ENCODE results near the gene ZNHIT6. TPM values are rescaled to one million over a fixed set of nuclear protein-coding genes. Genes with fewer than 3 reads are reported as not detected.
"Not testable (repeated sequence)": the region's sequence is repeated elsewhere in the genome, so short reads cannot be mapped to it uniquely, and the experiment has no call there.

Gene ZNHIT6
- total and polyA plus RNA-seq, 3 experiments from 2014 or later: 17.5 to 37.5 (median 35.5) TPM

DNA sequence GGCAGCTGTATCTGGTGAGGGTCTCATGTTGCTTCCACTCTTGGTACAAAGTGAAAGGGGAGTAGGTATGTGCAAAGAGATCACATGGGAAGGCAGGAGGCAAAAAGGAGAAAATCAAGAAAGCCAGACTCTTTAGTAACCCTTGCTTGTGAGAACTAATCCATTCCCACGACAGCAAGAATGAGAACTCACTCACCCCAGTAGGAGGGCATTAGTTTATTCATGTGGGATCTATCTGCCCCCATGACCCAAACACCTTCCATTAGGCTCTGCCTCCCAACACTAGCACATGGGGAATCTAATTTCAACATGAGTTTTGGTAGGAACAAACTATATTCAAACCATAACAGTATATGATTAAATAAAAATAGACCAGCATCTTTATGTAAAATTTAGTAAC is 57.6 kb downstream of the ZNHIT6 start:
- CTCF ChIA-PET: no interaction called here
- no peak for DNase-seq
- no peaks in the 10 kb centered on the region for H3K4me1 ChIP-seq (ENCODE audit: insufficient read depth, low read length)
- H3K36me3 ChIP-seq (ENCODE audit: insufficient read depth, low read length): peaks cover 19% of the 10 kb centered on the region
- Mint-ChIP-seq H3K4me3 (no peak overlapping the region), H3K36me3 (peaks cover 38 to 71% (median 58%) of the 10 kb centered on the region in 3 donors), H3K27ac (peak overlapping the region in 1 of 8 donors; percentile 53), H3K9me3 (peaks cover 11 to 18% (median 14%) of the 10 kb centered on the region in 5 donors), H3K27me3 (no peaks in the 10 kb centered on the region), H3K4me1 (peaks cover 0 to 2% (median 2%) of the 10 kb centered on the region in 3 donors)
- POLR2A ChIA-PET: no interaction called here
- no peak overlapping the region for H3K27ac ChIP-seq (ENCODE audit: low read depth, low read length)
- H3K9me3 ChIP-seq (ENCODE audit: low read length): no peaks in the 10 kb centered on the region
- H3K4me3 ChIP-seq (ENCODE audit: low read length): no peak overlapping the region
- H3K27me3 ChIP-seq (ENCODE audit: insufficient read depth, low read length, poor library complexity, severe bottlenecking): no peaks in the 10 kb centered on the region

DNA sequence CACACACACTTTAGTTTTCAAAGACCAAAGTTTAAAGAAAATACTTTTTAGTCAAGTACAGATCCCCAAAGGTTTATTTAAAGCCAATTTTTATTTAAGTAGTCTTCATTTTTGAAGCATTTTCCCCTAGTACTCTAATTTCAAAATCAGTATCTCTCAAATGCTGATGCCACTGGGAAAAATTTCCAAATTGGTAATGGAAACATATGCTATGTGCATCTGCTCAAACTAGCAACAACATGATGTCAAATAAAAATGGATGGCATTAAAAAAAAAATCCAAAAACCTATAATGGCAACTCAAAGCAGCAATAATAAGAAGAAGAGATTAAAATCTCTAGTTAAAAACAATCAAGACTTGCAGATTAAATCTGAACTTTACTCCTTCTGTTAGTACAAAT is 58.6 kb downstream of the ZNHIT6 start:
- Histone ChIP-seq H3K4me1 (ENCODE audit: insufficient read depth, low read length) (no peaks in the 10 kb centered on the region), H3K27me3 (ENCODE audit: insufficient read depth, low read length, poor library complexity, severe bottlenecking) (no peaks in the 10 kb centered on the region), H3K36me3 (ENCODE audit: insufficient read depth, low read length) (peaks cover 13% of the 10 kb centered on the region), H3K9me3 (ENCODE audit: low read length) (no peaks in the 10 kb centered on the region), H3K4me3 (ENCODE audit: low read length) (no peak overlapping the region), H3K27ac (ENCODE audit: low read depth, low read length) (no peak overlapping the region)
- peaks cover 0 to 2% (median 0%) of the 10 kb centered on the region in 3 donors for H3K4me1 Mint-ChIP-seq
- peaks cover 11 to 22% (median 15%) of the 10 kb centered on the region in 5 donors for H3K9me3 Mint-ChIP-seq
- ChIA-PET POLR2A (no interaction called here), CTCF (no interaction called here)
- H3K36me3 Mint-ChIP-seq: peaks cover 35 to 64% (median 62%) of the 10 kb centered on the region in 3 donors
- no peaks in the 10 kb centered on the region for H3K27me3 Mint-ChIP-seq
- DNase-seq: no peak
- no peak overlapping the region for H3K27ac Mint-ChIP-seq
- H3K4me3 Mint-ChIP-seq: no peak overlapping the region

DNA sequence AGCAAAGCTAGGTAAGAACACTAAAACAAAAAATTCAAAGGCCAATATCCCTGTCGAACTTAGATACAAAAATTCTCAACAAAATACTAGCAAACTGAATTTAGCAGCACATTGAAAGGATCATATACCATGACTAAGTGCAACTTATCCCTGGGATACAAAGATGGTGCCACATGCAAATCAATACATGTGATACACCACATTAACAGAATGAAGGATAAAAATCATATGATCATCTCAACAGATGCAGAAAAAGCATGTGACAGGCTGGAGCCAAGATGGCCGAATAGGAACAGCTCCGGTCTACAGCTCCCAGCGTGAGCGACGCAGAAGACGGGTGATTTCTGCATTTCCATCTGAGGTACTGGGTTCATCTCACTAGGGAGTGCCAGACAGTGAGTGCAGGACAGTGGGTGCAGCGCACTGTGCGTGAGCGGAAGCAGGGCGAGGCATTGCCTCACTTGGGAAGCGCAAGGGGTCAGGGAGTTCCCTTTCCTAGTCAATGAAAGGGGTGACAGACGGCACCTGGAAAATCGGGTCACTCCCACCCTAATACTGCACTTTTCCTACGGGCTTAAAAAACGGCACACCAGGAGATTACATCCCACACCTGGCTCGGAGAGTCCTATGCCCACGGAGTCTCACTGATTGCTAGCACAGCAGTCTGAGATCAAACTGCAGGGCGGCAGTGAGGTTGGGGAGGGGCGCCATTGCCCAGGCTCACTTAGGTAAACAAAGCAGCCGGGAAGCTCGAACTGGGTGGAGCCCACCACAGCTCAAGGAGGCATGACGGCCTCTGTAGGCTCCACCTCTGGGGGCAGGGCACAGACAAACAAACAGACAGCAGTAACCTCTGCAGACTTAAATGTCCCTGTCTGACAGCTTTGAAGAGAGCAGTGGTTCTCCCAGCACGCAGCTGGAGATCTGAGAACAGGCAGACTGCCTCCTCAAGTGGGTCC is 66.4 kb downstream of the ZNHIT6 start:
- H3K4me1 ChIP-seq (ENCODE audit: insufficient read depth, low read length); H3K27me3 Mint-ChIP-seq; H3K27me3 ChIP-seq (ENCODE audit: insufficient read depth, low read length, poor library complexity, severe bottlenecking); H3K36me3 ChIP-seq (ENCODE audit: insufficient read depth, low read length); H3K4me3 ChIP-seq (ENCODE audit: low read length); DNase-seq; CTCF ChIA-PET; H3K27ac ChIP-seq (ENCODE audit: low read depth, low read length); H3K27ac Mint-ChIP-seq; POLR2A ChIA-PET; H3K9me3 ChIP-seq (ENCODE audit: low read length); H3K4me1 Mint-ChIP-seq; H3K4me3 Mint-ChIP-seq: not testable (repeated sequence)
- Mint-ChIP-seq H3K9me3 (peaks cover 29 to 56% (median 44%) of the 10 kb centered on the region in 5 donors), H3K36me3 (peaks cover 33 to 62% (median 55%) of the 10 kb centered on the region in 3 donors)

DNA sequence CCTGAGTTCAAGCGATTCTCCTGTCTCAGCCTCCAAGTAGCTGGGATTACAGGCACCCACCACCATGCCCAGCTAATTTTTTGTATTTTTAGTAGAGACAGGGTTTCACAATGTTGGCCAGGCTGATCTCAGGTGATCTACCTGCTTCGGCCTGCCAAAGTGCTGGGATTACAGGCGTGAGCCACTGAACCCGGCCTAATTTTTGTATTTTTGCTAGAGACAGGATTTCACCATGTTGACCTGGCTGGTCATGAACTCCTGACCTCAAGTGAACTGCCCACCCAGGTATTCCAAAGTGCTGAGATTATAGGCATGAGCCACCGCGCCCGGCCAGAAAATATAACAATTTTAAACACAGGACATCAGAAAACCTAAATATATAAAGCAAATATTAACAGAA is 68.3 kb downstream of the ZNHIT6 start:
- DNase-seq; H3K4me3 ChIP-seq (ENCODE audit: low read length); H3K4me1 ChIP-seq (ENCODE audit: insufficient read depth, low read length); H3K27ac ChIP-seq (ENCODE audit: low read depth, low read length); H3K27ac Mint-ChIP-seq; H3K27me3 ChIP-seq (ENCODE audit: insufficient read depth, low read length, poor library complexity, severe bottlenecking); H3K36me3 ChIP-seq (ENCODE audit: insufficient read depth, low read length); H3K4me1 Mint-ChIP-seq; CTCF ChIA-PET; H3K4me3 Mint-ChIP-seq; H3K27me3 Mint-ChIP-seq; H3K9me3 ChIP-seq (ENCODE audit: low read length); POLR2A ChIA-PET: not testable (repeated sequence)
- peaks cover 32 to 58% (median 47%) of the 10 kb centered on the region in 5 donors for H3K9me3 Mint-ChIP-seq
- peaks cover 46 to 77% (median 70%) of the 10 kb centered on the region in 3 donors for H3K36me3 Mint-ChIP-seq

DNA sequence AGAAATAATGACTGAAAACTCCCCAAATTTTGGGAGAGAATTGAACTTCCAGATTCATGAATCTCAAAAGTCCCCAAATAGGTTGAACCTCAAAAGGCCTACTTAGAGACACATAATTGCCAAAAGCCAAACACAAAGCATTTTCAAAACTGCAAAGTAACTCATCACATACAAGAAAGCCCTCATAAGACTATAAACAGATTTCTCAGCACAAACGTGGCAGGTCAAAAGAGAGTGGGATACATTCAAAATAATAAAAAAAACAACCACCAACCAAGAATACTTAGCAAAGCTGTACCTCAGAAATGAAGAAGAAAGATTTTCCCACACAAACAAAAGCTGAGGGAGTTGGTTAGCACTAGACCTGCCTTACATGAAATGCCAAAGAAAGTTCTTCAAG is 69.8 kb downstream of the ZNHIT6 start:
- no peak overlapping the region for H3K27ac ChIP-seq (ENCODE audit: low read depth, low read length)
- CTCF ChIA-PET: no interaction called here
- no peak overlapping the region for H3K4me3 ChIP-seq (ENCODE audit: low read length)
- H3K36me3 ChIP-seq (ENCODE audit: insufficient read depth, low read length): peaks cover 5% of the 10 kb centered on the region
- H3K27ac Mint-ChIP-seq: no peak overlapping the region
- POLR2A ChIA-PET: no interaction called here
- H3K27me3 ChIP-seq (ENCODE audit: insufficient read depth, low read length, poor library complexity, severe bottlenecking): no peaks in the 10 kb centered on the region
- no peaks in the 10 kb centered on the region for H3K4me1 Mint-ChIP-seq
- H3K4me3 Mint-ChIP-seq: no peak overlapping the region
- no peaks in the 10 kb centered on the region for H3K27me3 Mint-ChIP-seq
- peaks cover 29 to 53% (median 42%) of the 10 kb centered on the region in 5 donors for H3K9me3 Mint-ChIP-seq
- H3K36me3 Mint-ChIP-seq: peaks cover 46 to 76% (median 72%) of the 10 kb centered on the region in 3 donors
- DNase-seq: no peak
- H3K9me3 ChIP-seq (ENCODE audit: low read length): peaks cover 4% of the 10 kb centered on the region
- H3K4me1 ChIP-seq (ENCODE audit: insufficient read depth, low read length): no peaks in the 10 kb centered on the region

DNA sequence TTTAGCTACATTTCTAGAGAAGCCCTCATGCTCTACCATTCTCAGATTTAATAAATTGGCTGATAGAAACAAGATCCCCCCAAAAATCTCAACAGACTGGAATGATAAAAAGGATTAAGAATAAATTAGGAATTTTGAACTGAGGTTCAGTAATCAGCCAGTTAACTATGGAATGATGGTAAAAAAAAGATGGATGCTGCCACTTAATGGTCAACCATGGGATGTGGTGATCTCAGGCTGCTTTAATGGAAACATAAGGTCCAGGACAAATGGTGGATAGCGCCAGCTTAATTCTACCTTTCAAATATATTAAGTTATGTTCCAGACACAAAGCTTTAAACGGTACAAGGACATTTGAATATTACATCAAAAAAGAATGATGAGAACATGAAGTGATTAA is 77.7 kb downstream of the ZNHIT6 start:
- CTCF ChIA-PET: no interaction called here
- H3K27me3 Mint-ChIP-seq: no peaks in the 10 kb centered on the region
- H3K9me3 ChIP-seq (ENCODE audit: low read length): no peaks in the 10 kb centered on the region
- no peaks in the 10 kb centered on the region for H3K4me1 ChIP-seq (ENCODE audit: insufficient read depth, low read length)
- no peak overlapping the region for H3K27ac ChIP-seq (ENCODE audit: low read depth, low read length)
- no peak overlapping the region for H3K4me3 ChIP-seq (ENCODE audit: low read length)
- H3K4me1 Mint-ChIP-seq: no peaks in the 10 kb centered on the region
- no peak overlapping the region for H3K4me3 Mint-ChIP-seq
- POLR2A ChIA-PET: no interaction called here
- no peak overlapping the region for H3K27ac Mint-ChIP-seq
- H3K36me3 ChIP-seq (ENCODE audit: insufficient read depth, low read length): peaks cover 3% of the 10 kb centered on the region
- no peaks in the 10 kb centered on the region for H3K27me3 ChIP-seq (ENCODE audit: insufficient read depth, low read length, poor library complexity, severe bottlenecking)
- H3K36me3 Mint-ChIP-seq: peaks cover 31 to 65% (median 45%) of the 10 kb centered on the region in 3 donors
- H3K9me3 Mint-ChIP-seq: peaks cover 0 to 3% (median 0%) of the 10 kb centered on the region in 5 donors
- no peak for DNase-seq

DNA sequence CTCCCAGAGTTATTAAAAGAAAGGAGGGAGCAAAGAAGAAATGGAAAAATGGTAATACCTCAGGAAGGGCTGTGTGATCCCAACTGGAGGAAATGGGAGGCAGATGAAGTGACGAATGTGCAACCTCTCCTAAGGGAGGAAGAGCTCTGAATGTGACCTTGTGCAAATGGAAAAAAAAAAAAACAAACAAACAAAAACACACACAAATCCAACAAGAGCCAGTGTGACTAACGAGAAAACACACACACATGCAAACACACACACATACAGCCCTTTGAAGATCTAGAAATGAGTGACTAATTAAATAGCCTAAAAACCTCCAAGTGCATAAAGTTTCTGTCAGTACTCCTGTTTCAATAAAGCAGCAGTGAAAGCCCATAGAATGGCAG is 78.7 kb downstream of the ZNHIT6 start:
- Histone ChIP-seq H3K4me1 (ENCODE audit: insufficient read depth, low read length) (no peaks in the 10 kb centered on the region), H3K27me3 (ENCODE audit: insufficient read depth, low read length, poor library complexity, severe bottlenecking) (no peaks in the 10 kb centered on the region), H3K4me3 (ENCODE audit: low read length) (no peak overlapping the region), H3K36me3 (ENCODE audit: insufficient read depth, low read length) (no peaks in the 10 kb centered on the region), H3K27ac (ENCODE audit: low read depth, low read length) (no peak overlapping the region), H3K9me3 (ENCODE audit: low read length) (no peaks in the 10 kb centered on the region)
- ChIA-PET POLR2A (no interaction called here), CTCF (no interaction called here)
- no peak for DNase-seq
- Mint-ChIP-seq H3K27ac (no peak overlapping the region), H3K9me3 (peaks cover 0 to 4% (median 0%) of the 10 kb centered on the region in 5 donors), H3K4me1 (no peaks in the 10 kb centered on the region), H3K27me3 (no peaks in the 10 kb centered on the region), H3K4me3 (no peak overlapping the region), H3K36me3 (peaks cover 25 to 63% (median 36%) of the 10 kb centered on the region in 3 donors)

DNA sequence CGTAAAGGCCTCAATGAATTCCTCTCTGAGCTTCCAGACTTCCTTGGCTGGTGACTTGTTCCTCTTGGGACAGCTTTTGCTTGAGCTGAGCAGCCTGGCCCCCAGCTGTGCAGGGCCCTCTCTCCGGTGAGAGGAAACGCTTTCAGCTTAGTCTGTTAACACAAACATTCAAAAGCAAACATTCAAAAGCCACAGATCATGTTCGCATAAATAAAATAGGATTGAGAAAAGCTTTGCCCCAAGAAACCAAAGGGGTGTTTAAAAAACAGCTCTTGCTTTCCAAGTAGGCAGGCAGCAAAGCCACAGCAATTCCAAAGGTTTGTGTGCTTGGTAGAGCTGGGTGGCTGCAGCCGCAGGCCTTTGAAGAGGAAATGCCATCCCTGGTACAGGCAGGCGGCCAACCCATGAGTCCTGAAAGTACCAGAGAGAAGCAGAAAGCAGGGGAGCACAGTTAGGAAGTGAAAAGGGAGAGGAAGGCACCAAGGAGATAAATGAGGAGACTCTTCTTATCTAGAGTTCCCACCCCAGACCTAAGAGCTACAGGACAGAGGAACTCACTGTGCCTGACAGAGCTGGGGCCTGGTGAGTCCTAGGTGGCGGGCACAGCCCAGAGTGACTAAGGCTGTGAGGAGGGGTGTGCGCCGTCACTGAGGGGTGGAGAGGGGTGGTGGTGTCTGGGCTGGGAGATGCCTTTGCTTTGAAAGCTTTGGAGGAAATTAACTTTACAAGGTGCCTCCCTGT is 79.3 kb downstream of the ZNHIT6 start:
- POLR2A ChIA-PET: no interaction called here
- CTCF ChIA-PET: no interaction called here

More for the DNA sequence above, 79.3 kb downstream of the ZNHIT6 start:
- Mint-ChIP-seq H3K4me1 (no peaks in the 10 kb centered on the region), H3K36me3 (peaks cover 28 to 65% (median 39%) of the 10 kb centered on the region in 3 donors), H3K4me3 (no peak overlapping the region), H3K27ac (no peak overlapping the region), H3K9me3 (peaks cover 0 to 4% (median 0%) of the 10 kb centered on the region in 5 donors), H3K27me3 (no peaks in the 10 kb centered on the region)
- no peak overlapping the region for H3K4me3 ChIP-seq (ENCODE audit: low read length)
- H3K27me3 ChIP-seq (ENCODE audit: insufficient read depth, low read length, poor library complexity, severe bottlenecking): no peaks in the 10 kb centered on the region
- DNase-seq: no peak
- H3K27ac ChIP-seq (ENCODE audit: low read depth, low read length): no peak overlapping the region
- no peaks in the 10 kb centered on the region for H3K36me3 ChIP-seq (ENCODE audit: insufficient read depth, low read length)
- no peaks in the 10 kb centered on the region for H3K4me1 ChIP-seq (ENCODE audit: insufficient read depth, low read length)
- H3K9me3 ChIP-seq (ENCODE audit: low read length): no peaks in the 10 kb centered on the region

All from CD8-positive, alpha-beta memory T cell (primary cell).